ENCODE data around the gene GTF2F2.

GRCh38 chr13:45199711-45200110 lies 79.4 kb downstream of the GTF2F2 start:
- TF ChIP-seq CTCF (IDR thresholded peaks at IDR 0.05) (no peak), POLR2A (IDR thresholded peaks at IDR 0.05) (no peak)
